GM21360 (cell line): ENCODE data around the gene CTU2.

Source experiments
- ATAC-seq: cut with Tn5 transposase; IDR thresholded peaks from one replicate; pipeline ENCODE4 v1.9.1; 2021; ENCODE audit warnings: mild to moderate bottlenecking, moderate library complexity; ENCODE audit not compliant: unreplicated experiment

Gene CTU2

DNA sequence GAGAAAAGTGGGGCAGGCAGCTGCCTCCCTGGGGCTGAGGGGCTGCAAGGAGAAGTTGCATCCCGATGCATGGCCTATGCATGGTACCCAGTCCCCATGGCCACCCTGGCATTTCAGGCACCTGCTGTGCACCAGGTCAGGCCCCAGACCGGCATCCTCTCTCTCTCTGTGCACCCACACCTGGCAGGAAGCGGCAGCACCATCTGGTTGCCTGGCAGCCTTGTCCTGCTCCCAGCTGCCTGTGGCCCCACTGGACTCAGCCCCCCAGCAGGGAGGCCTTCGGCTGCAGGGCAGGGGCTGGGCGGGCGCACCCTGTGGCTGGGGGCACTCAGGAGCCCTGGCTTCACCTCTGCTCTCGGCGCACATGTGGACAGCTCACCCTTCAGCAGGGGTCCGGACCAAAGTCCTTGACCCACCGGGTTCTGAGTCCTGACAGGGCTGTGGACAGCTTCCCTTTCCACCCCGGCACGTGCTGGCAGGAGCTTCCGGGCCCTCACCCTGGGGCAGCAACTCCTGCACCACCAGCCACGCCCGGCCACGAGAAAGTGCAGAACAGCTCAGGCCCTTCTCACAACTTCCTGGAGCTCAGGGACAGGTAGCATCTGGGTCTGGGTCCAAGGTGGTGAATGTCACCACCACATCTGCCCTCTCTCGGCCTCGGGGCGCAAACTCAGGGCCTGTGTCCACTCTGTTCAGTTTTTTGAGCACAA, 36.7 kb downstream of the CTU2 start:
- no peak for ATAC-seq

DNA sequence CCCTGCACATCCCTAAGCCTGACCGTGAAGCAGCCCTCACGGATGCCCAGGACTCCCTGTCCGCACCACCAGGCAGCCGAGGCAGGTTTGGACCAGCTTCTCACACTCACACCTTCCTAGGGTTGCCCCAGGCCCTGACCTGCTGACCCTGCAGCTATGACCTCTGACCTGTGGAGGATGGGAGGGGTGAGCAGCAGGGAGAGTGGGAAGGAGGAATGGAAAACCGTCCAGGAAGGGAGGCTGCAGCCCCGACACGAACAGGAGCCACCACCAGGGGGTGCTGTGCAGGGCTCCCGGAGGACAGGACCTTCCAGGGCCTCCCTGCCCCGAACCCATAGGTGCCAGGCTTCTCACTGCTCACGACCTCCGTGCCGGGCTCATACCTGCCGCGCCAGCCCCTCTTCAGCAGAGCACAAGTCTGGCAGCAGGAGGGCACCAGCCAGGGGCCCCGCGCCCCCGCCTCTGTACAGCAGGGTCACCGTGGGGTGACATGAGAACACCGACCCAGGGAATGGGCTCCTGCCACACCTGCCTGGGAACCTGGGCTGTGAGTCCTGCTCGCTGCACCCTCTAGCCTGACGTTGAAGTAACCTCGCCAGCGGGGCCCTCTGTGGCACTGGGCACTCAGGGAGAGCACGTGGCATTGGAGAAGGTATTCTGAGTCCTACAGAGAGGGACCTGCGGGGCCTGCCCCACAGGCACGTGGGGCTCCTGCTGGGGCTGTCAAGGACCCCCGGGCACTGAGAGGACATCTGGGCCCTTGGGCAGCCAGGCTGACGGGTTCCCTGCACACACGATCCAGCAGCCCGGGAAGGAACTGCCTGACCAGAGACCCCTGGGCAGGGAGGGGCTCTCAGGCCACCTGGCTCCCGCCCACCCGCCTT, 37.6 kb downstream of the CTU2 start:
- no peak for ATAC-seq

- ATAC-seq, result no peak
Observed at GRCh38 chr16:88744577-88745521, 38.5 kb downstream of the CTU2 start.

DNA sequence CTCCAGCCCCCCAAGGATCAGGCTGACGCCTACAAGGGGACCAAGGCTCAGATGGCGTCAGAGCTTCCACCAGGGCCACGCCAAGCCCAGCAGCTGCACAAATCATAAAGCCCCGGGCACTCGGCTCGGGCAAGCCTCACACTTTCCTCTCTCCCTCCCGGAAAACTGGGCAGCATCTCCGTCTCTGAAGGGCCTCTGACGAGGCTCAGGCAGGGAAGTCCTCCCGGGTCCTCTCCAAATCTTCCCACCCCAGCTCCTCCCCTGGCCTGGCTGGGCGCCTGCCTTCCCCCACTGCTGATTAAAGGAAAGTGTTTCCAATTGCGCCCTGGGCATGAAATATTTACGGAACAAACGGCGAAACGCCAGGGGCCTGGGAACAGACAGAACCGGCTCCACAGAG, 40.2 kb downstream of the CTU2 start:
- no peak for ATAC-seq

DNA sequence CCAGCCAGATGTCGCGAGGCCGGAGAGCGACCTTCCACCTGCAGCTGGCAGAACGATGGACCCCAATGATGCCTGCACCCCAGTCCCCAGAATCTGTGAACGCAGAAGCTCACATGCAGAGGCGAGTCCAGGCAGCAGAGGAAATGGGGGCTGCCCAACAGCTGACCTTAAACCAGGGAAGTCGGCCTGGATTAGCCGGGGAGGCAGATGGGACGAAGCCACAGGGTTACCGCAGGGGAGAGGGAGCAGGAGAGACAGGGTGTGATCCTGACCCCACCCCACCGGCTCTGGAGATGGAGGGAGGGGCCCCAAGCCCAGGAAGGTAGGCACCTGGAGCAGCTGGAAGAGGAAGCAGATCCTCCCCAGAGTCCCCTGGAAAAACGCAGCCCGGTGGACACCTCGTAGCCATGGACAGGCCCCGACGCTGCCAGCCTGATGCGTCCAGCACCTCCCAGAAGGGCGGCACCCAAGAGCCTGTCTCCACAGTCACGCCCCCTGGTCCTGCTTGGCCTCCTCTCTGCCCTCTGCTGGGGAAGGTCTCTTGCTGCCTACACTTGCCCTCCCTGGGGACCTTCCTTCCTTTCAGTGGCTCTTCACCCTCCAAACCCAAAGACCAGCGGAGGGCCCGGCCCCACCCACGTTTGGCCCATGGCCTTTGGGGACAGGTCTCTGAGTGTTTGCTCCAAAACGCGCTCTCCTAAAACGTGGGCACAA, 41.4 kb downstream of the CTU2 start:
- no peak for ATAC-seq

DNA sequence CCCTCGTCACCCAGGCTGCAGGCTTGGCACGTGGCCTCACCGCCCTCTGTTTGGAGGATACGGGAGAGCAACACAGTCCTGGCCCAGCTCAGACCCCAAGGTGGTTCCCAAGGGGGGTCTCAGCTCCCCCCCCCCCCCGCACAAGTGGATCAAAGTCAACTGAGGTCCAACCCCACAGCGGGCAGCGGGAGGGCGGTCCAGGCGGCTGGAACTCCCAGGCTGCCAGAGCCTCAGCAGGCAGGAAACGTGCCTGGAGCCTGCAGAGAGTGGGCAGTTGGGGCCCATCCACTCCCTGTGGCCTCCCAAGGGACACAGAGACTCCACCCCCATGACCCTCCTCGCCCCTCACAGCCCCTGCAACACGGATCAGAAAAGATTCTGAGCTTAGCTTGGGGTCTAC, 42.1 kb downstream of the CTU2 start:
- ATAC-seq, result no peak

DNA sequence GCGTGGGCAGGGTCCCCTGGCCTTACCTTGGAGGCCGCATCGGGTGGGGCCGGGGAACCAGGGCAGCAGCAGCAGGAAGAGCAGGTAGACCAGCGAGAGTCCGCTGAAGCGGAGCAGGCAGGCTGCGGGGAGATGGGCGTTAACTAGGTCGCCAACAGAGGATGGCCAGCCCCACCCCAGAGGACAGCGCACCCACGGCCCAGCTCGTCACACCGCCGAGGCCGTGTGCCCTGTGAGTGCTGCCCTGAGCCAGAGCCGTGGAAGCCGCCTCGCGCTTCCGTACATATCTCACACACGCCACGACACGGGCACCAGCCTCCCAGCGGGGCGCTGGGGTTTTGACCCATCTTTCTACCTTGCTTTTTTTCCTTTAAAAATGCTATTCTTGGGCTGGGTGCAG, 43.1 kb downstream of the CTU2 start:
- ATAC-seq, result no peak

GRCh38 chr16:88750854-88751253, 44.6 kb downstream of the CTU2 start:
- ATAC-seq, result no peak

- ATAC-seq, result no peak
Observed at GRCh38 chr16:88752386-88753002, 46.2 kb downstream of the CTU2 start.

- ATAC-seq, result no peak
Observed at GRCh38 chr16:88753191-88753590, 46.9 kb downstream of the CTU2 start.

DNA sequence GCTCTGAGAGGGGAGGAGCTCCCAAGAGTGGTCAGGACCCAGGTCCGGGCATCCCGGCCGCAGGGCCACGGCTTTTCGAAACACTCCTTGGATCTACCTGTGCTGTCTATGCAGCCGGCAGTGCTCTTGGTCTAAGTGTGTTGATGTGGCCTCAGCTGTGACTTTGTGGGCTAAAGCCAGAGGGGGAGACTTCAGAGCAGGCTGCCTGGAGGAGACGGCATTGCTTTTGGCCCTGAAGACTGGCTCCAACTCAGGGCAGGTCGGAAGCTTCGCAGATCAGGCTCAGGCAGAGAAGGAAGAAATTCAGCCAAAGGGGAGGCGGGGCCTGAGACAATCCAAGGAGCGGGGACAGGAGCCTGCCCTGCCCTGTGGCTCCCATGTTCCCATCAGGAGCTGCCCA, 47.3 kb downstream of the CTU2 start:
- ATAC-seq, result no peak

GRCh38 chr16:88754109-88754911, 48.0 kb downstream of the CTU2 start:
- ATAC-seq, result no peak

GRCh38 chr16:88754912-88755744, 48.8 kb downstream of the CTU2 start:
- ATAC-seq, result no peak

DNA sequence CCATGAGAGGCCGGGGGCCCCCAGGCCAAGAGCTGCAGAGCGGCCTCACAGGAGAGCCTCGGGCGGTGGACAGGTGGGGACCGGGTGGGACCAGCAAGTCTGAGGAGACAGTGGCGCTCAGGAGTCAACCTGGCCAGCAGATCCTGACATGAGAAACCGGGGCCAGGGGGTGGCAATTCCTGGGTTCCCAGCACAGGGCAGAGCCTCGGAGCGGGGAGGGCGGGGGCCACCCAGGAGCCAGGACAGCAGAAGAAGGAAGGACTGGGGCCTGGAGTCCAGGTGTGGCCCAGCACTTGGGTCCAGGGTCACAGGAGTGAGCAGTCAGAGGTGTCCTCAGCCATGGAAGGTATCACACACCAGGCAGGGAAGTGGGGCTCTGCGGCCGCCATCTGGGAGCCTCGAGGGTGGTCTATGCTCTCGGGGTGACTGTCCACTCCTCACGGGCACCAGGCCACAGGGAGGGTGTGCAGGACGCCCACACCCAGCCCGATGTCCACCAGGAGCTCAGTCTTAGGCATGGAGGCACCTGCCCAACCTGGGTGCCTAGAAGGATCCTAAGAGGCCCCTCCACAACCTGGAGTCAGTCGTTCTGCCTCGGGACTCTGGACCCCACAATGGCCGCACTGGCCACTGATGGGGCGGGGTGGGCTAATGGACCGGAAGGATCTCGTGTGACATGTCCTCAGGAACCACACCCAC, 49.6 kb downstream of the CTU2 start:
- no peak for ATAC-seq

- ATAC-seq, result no peak
Observed at GRCh38 chr16:88758227-88758943, 52.1 kb downstream of the CTU2 start.

- ATAC-seq, result no peak
Observed at GRCh38 chr16:88758944-88759244, 52.6 kb downstream of the CTU2 start.

DNA sequence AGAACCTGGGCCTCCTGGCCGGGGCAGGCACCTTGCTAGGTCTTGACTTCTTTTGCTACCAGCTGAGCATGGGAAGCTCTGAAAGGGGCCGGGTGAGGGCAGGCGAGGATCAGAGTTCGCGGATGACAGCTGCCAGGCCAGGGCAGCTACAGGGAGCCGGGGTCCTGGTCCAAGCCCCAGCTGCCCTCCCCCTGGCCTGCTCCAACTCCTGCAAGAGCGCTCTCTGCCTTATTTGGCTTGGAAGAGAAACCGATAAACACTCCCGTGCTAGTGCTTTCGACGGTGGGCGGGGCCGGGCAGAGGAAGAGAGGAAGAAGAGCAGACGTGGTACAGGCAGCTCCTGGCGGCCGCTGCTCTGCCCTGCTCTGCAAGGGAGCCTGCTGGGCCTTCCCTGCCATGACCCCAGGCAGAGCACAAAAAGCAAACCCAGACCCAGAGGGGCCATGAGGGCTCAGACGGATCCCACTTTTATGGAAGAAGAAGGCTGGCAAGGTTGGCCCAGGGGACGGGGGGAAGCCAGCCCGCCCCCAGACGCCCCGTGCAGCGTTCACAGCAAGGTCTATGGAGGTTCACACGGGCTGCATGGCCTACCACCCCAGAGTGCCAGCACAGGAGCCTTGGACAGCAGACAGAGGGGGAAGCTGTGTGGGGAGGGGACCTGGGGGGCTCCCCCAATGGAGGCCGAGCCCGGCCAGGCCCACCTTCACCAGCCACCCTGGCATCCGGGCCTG, 53.1 kb downstream of the CTU2 start:
- no peak for ATAC-seq
